HUES6 (cell line): ENCODE results near the gene TLX3.
"Not testable (repeated sequence)": the region's sequence is repeated elsewhere in the genome, so short reads cannot be mapped to it uniquely, and the experiment has no call there.

Source experiments
- H3K27ac ChIP-seq: 2 replicates; pipeline ENCODE4 v1.7.0; 2013; ENCODE audit warnings: low read depth, mild to moderate bottlenecking, low read length, inconsistent platforms
- H3K27me3 ChIP-seq: 2 replicates; pipeline ENCODE4 v1.6.1; 2013; ENCODE audit warnings: low read length; ENCODE audit not compliant: control insufficient read depth, insufficient read depth
- H3K36me3 ChIP-seq: 2 replicates; pipeline ENCODE4 v1.6.1; 2013; ENCODE audit warnings: low read length; ENCODE audit not compliant: control insufficient read depth, insufficient read depth
- H3K4me1 ChIP-seq: 2 replicates; pipeline ENCODE4 v1.6.1; 2013; ENCODE audit warnings: low read length; ENCODE audit not compliant: control insufficient read depth, insufficient read depth
- H3K4me3 ChIP-seq: 2 replicates; pipeline ENCODE4 v1.5.1; 2013; ENCODE audit warnings: low read depth, low read length
- H3K9ac ChIP-seq: one replicate; pipeline ENCODE4 v1.6.1; 2013; ENCODE audit warnings: mild to moderate bottlenecking, low read length
- H3K9me3 ChIP-seq: 2 replicates; pipeline ENCODE4 v1.6.1; 2013; ENCODE audit warnings: low read depth, low read length; ENCODE audit not compliant: control insufficient read depth, insufficient read depth

TLX3 gene

GRCh38 chr5:171275841-171276544 is 33.1 kb upstream of the TLX3 start:
- Histone ChIP-seq H3K27ac (no peak overlapping the region), H3K36me3 (no peaks in the 10 kb centered on the region), H3K4me3 (no peak overlapping the region), H3K4me1 (peaks cover 4% of the 10 kb centered on the region; the same call in 1 of the 2 replicates), H3K9ac (no peak overlapping the region), H3K27me3 (no peaks in the 10 kb centered on the region), H3K9me3 (no peaks in the 10 kb centered on the region)

GRCh38 chr5:171283753-171284152 is 25.3 kb upstream of the TLX3 start:
- Histone ChIP-seq H3K4me3 (no peak overlapping the region), H3K27me3 (no peaks in the 10 kb centered on the region; the same call in 1 of the 2 replicates), H3K9me3 (no peaks in the 10 kb centered on the region)

GRCh38 chr5:171285465-171285864 is 23.6 kb upstream of the TLX3 start:
- Histone ChIP-seq H3K4me1 (no peaks in the 10 kb centered on the region), H3K36me3 (no peaks in the 10 kb centered on the region), H3K9me3 (no peaks in the 10 kb centered on the region), H3K4me3 (no peak overlapping the region), H3K27ac (no peak overlapping the region), H3K9ac (no peak overlapping the region), H3K27me3 (no peaks in the 10 kb centered on the region; the same call in 1 of the 2 replicates)

More at GRCh38 chr5:171283753-171284152, 25.3 kb upstream of the TLX3 start:
- Histone ChIP-seq H3K27ac (no peak overlapping the region), H3K36me3 (no peaks in the 10 kb centered on the region), H3K9ac (no peak overlapping the region), H3K4me1 (no peaks in the 10 kb centered on the region)

GRCh38 chr5:171288066-171288465 is 21.0 kb upstream of the TLX3 start:
- Histone ChIP-seq H3K9me3 (no peaks in the 10 kb centered on the region), H3K9ac (no peak overlapping the region), H3K27me3 (peaks cover under 1% of the 10 kb centered on the region; the same call in 1 of the 2 replicates), H3K4me3 (no peak overlapping the region), H3K4me1 (no peaks in the 10 kb centered on the region), H3K27ac (no peak overlapping the region), H3K36me3 (no peaks in the 10 kb centered on the region)

GRCh38 chr5:171291371-171291770 is 17.7 kb upstream of the TLX3 start:
- no peaks in the 10 kb centered on the region for H3K4me1 ChIP-seq
- no peaks in the 10 kb centered on the region for H3K36me3 ChIP-seq
- no peak overlapping the region for H3K9ac ChIP-seq
- H3K27me3 ChIP-seq = peaks cover 8% of the 10 kb centered on the region; the same call in 1 of the 2 replicates
- no peaks in the 10 kb centered on the region for H3K9me3 ChIP-seq
- no peak overlapping the region for H3K4me3 ChIP-seq
- H3K27ac ChIP-seq = no peak overlapping the region

- H3K4me1 ChIP-seq = no peaks in the 10 kb centered on the region
These were observed 13.7 kb upstream of the TLX3 start for GRCh38 chr5:171295299-171295698.

GRCh38 chr5:171295801-171296200 is 13.2 kb upstream of the TLX3 start:
- H3K4me3 ChIP-seq = no peak overlapping the region
- no peaks in the 10 kb centered on the region for H3K4me1 ChIP-seq
- peaks cover 34% of the 10 kb centered on the region for H3K27me3 ChIP-seq
- no peaks in the 10 kb centered on the region for H3K36me3 ChIP-seq
- no peak overlapping the region for H3K9ac ChIP-seq
- H3K9me3 ChIP-seq = no peaks in the 10 kb centered on the region
- no peak overlapping the region for H3K27ac ChIP-seq

More at GRCh38 chr5:171295299-171295698, 13.7 kb upstream of the TLX3 start:
- H3K9me3 ChIP-seq = no peaks in the 10 kb centered on the region
- H3K4me3 ChIP-seq = no peak overlapping the region
- H3K27me3 ChIP-seq = peaks cover 29% of the 10 kb centered on the region
- H3K9ac ChIP-seq = no peak overlapping the region
- no peaks in the 10 kb centered on the region for H3K36me3 ChIP-seq
- no peak overlapping the region for H3K27ac ChIP-seq

- not testable (repeated sequence) for H3K27ac ChIP-seq, H3K4me3 ChIP-seq, H3K36me3 ChIP-seq, H3K9ac ChIP-seq, H3K4me1 ChIP-seq, H3K9me3 ChIP-seq
- peaks cover 53% of the 10 kb centered on the region for H3K27me3 ChIP-seq
These were observed 11.1 kb upstream of the TLX3 start for GRCh38 chr5:171297941-171298340.

GRCh38 chr5:171299228-171299627 is 9.8 kb upstream of the TLX3 start:
- H3K36me3 ChIP-seq = no peaks in the 10 kb centered on the region
- H3K9ac ChIP-seq = no peak overlapping the region
- no peak overlapping the region for H3K4me3 ChIP-seq
- H3K27ac ChIP-seq = no peak overlapping the region
- H3K9me3 ChIP-seq = no peaks in the 10 kb centered on the region
- peaks cover 61% of the 10 kb centered on the region for H3K27me3 ChIP-seq
- H3K4me1 ChIP-seq = no peaks in the 10 kb centered on the region

- H3K27ac ChIP-seq = no peak overlapping the region
- no peaks in the 10 kb centered on the region for H3K9me3 ChIP-seq
- H3K9ac ChIP-seq = no peak overlapping the region
- H3K36me3 ChIP-seq = no peaks in the 10 kb centered on the region
- no peak overlapping the region for H3K4me3 ChIP-seq
- no peaks in the 10 kb centered on the region for H3K4me1 ChIP-seq
- peaks cover 67% of the 10 kb centered on the region for H3K27me3 ChIP-seq
These were observed 9.2 kb upstream of the TLX3 start for GRCh38 chr5:171299851-171300250.

- peaks cover 73% of the 10 kb centered on the region for H3K27me3 ChIP-seq
- H3K27ac ChIP-seq = no peak overlapping the region
- no peaks in the 10 kb centered on the region for H3K4me1 ChIP-seq
- H3K36me3 ChIP-seq = no peaks in the 10 kb centered on the region
- H3K4me3 ChIP-seq = no peak overlapping the region
- no peak overlapping the region for H3K9ac ChIP-seq
- H3K9me3 ChIP-seq = no peaks in the 10 kb centered on the region
These were observed 8.7 kb upstream of the TLX3 start for GRCh38 chr5:171300358-171300757.
